HS-5 (cell line): ENCODE data around the gene MYH9.
A peak's percentile ranks its signal among the peaks of the same experiment; 100 is the strongest.

Source experiments
- DNase-seq: peaks from one replicate; pipeline ENCODE4 v3.0.0-alpha.2; 2012; ENCODE audit warnings: low read depth

The MYH9 gene

DNA sequence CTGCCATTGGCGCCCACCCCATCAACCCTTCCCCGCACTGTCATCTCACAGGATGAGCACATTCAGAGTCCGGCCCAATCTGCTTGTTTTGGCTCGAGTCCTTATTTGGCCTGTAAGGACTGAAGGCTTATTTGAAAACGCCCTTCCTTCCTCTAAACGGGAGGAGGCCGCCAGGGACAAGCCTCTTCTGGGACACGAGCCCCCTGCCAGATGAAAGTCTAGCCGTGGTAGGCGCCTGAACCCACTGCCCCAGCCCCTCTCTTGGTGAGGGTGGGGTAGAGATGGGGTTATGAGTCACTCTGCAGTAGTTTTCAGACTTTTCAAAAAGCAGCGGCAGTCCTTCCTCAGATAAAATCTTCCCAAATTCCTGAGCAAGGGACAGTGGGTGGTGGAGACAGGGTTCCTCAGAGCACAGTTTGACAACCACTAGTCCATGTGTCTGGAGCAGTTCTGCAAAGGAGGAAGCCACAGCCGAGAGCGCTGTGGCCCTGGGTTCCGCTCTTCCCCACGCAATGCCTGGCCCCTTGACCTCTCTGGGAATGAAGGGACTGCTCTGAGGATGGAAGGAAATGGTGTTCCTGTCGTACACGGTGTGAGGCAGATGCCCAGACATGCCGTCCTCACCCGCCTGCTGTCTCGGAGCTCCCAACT, 57.0 kb downstream of the MYH9 start:
- DNase-seq: no peak

DNA sequence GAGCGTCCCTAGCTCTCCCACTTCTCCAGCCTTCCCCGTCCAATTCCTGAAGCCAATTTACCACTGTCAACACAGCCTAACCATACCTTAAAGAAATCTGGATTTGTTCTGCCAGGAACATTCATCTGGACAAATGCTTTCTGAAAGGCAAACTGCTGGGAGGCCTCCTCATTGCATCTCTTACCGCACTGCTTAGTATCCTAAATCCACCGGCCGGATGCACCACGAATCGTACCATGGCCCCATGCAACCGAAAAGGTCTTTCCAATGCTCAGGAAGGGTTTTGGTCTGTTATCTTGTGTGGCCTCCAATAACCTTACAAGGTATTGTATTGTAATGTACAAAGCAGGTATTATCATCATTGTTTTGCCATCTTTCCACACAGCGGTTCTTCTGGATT, 57.6 kb downstream of the MYH9 start:
- DNase-seq: no peak

- peak; percentile 96 for DNase-seq
Observed at GRCh38 chr22:36329254-36330078, 58.3 kb downstream of the MYH9 start.

- no peak for DNase-seq
Observed at GRCh38 chr22:36328635-36329253, 59.0 kb downstream of the MYH9 start.

- no peak for DNase-seq
Observed at GRCh38 chr22:36327922-36328551, 59.7 kb downstream of the MYH9 start.

GRCh38 chr22:36326178-36327161, 61.3 kb downstream of the MYH9 start:
- no peak for DNase-seq

DNA sequence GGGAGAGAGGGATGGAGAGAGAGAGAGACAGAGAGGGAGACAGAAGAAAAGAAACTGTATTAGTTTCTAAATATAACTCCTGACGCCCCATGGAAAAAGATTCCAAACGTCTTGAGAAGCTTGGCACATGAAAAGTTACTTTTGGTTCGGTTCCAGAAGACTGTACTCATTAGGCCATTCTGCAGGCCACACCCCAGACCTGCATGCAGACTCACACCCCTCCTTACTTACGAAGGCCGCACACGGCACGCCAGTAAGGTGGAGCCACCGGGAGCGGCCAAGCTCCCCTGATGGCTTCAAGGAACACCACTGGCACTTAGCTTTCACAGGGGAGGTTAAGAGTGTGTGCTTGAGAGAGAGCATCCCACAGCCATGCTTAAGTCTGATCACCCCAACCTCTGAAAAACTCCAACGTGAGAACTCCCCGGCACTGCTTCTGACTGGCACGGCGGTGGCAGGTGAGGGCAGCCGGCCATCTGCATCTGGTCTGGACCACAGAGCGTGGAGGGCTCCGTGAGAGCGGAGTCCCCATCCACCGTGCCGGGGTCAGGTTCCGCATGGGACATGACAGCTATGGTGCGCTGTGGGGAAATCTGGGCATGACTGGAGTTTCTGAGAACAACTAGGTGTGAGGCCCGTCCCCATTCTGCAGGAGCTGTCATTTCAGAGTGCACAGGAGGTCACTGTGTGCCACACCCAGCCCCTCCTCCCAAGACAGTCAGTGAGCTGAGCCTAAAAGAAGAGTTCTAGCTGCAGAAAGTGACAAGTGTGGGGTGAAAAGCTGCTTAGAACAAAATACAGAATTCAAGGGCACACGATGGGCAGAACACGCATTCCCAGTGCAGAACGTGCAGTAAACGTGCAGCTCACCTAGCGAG, 62.4 kb downstream of the MYH9 start:
- no peak for DNase-seq

- no peak for DNase-seq
Observed at GRCh38 chr22:36324414-36324813, 63.4 kb downstream of the MYH9 start.

DNA sequence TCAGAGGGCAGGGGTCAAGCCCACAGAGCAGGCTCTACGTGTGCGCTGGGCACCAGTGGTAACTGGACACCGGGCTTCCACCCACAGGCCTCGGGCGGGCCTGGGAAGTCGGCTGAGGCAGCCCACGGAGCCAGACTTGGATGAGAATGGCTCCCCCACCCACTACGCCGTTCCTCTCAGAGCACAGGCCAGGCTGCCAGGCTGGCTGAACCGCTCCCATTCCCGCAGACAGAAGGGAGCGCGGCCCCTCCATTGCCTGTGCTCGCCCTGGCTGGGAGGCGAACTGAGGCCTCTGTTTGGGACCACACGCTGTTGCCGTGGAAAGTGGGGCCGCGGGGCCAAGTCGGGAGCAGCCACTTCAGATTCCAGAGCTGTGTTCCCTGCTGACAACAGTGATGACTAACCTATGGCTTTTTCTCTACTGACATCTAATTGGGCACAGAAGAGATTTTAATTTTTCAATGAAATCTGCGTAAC, 63.9 kb downstream of the MYH9 start:
- no peak for DNase-seq

DNA sequence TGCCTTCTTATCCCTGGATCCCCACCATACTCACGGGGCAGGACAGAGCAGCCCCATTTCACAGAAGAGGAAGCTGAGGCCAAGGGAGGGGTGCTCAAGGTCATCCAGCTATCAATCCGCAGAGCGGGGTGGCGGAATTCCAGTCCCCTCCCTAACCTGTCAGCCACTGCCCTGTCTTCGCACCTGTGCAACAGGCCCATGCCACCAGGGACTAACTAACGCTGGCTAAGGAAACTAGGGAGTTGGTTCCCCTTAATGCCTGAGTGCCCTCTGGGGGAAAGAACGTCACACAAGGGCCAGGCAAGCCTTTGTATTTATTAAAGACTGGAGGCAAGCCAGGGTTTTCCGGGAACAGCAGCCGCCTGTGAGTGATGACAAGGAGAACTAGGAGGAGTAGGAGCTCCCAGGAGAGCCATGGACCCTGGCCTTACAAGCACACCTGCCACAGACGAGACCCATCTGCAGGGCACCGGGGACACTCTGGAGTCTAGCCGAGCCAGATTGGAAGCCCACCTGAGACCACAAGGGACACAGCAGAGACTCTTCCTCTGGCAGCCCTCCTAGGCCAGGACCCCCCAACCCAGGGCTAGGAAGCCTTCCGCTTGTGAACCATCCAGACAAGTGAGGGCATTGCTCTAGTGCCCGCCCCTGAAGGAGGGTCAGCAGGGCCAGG, 64.4 kb downstream of the MYH9 start:
- DNase-seq: no peak

- no peak for DNase-seq
Observed at GRCh38 chr22:36322602-36322915, 65.2 kb downstream of the MYH9 start.

DNA sequence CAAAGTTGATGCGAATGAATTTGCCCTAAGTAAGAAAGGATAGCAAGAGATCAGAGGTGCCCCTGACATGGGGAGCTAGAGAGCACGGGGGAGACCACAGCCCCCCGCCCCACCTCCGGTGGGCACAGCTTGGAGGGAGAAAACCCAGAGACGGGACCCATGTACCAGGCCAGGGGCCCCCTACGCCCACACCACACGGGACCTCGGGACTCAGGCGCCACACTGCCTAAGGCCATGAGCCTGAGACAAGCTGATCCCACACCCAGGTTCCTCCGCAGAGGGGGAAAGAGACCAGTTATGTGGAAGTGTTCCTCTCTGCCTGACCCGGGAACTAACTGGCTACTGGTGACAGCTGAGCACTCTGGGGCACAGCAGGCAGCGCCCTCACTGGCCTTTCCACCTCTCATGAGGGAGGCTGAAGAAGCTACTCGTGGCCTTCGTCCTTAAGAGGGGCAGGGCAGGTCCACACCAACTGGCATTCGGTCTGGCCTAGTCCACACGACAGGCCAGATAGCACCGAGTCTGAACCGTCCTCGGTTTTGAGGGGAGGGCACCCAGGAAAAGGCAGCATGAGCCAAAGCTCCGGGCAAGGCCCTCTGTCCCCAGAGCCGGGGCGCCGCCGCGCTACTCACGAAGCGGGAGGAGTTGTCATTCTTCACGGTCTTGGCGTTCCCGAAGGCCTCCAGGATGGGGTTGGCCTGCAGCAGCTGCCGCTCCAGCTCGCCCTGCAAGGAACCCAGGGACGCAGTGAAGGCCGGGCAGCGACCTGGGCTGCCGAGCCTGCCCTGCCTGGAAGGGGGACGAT, 65.8 kb downstream of the MYH9 start:
- DNase-seq: no peak

GRCh38 chr22:36320553-36320952, 67.2 kb downstream of the MYH9 start:
- DNase-seq: no peak

DNA sequence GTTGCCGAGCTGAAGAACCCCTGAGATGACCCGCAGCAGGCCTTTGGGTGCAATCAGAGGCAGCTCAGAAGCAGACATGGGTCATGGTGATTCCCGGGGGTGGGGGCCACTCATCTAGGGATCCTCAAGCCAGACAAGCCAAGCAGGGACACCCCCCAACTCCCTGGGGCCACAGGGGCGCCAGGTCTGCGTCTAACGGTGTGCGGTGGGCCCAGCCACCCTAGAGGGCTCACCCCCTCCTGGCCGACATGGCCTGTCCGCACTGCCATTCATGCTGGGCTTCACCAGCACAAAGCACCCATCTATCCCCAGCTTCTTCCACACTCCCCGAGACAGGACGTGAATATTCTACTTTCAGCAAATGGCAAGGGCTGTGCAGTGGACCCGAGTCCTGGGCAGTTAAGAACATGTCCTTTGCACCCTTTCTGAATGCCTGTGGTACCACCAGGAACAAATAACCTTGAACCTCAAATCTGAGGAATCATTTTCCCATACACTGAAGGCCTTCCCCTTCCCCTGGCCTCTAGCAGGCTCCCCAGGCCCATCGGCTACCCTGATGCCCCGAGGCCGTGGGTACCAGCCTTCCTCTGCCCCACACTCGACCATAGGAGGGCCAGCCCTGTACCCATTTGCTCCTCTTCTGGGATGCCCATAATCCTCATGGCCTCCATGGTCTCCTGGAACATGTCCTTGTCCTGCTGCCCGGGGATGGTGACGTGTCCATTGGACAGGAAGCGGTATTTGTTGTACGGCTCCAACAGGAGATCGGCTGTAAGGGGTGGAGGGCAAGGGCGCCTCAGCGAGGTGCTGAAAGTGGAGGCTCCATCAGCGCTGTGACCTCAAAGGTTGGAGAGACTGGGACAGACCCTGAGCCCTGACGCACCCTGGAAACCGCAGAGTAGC, 67.9 kb downstream of the MYH9 start:
- DNase-seq: no peak

GRCh38 chr22:36318442-36318841, 69.3 kb downstream of the MYH9 start:
- DNase-seq: no peak

- no peak for DNase-seq
Observed at GRCh38 chr22:36317658-36318271, 70.0 kb downstream of the MYH9 start.

DNA sequence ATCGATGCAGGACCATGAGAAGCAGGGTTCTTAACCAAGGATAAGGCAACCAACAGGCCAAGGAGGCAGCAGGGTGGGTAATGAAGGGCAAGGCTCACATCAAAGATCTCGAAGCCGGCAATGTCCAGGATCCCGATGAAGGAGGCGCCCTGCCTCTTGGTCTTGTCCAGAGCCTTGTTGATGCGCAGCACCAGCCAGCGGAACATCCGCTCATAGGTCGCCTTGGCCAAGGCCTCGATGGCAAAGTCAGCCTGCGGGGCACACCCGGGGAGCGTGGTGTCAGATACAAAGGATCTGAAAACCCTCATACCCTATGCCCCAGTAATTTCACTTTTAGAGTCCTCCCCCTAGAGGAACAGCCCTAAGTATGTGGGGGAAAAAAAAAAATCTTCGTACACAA, 71.3 kb downstream of the MYH9 start:
- DNase-seq: no peak

DNA sequence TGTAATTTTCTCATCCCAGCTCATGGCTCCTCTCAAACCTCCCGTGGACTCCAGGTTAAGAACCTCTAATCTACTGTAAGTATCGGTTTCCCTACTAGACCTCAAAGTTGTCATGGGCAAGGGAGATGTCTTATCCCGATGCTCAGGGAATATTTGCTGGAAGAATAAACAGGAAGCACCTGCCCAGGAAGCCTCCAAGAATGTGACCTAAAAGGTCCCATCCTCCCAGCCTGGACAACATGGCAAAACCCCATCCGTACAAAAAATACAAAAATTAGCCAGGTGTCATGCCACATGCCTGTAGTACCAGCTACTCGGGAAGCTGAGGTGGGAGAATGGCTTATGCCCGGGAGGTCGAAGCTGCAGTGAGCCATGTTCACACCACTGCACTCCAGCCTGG, 72.4 kb downstream of the MYH9 start:
- no peak for DNase-seq
